ENCODE measurements around the gene SMTN. TPM values are rescaled to one million over a fixed set of nuclear protein-coding genes. Genes with fewer than 3 reads are reported as not detected.

SMTN gene
- 736 TPM for total RNA-seq (ENCODE audit: unreplicated experiment)
- long read RNA-seq, transcript SMTN-201 (21 exons, 3,295 nt) = major isoform, 208 of 295 reads
- long read RNA-seq, partial matches to known transcripts = 34 of 295 reads
- long read RNA-seq, other reads (novel, unspliced or antisense) = 53 of 295 reads

GRCh38 chr22:31080848-31081649 is at the start of gene SMTN:
SMTN (plus strand) TSS chr22:31081318; CDS start chr22:31083259, 1,941 bp downstream.
- peak; percentile 94 for DNase-seq (ENCODE audit: low spot score)
- peak within 1 kb of the TSS; percentile 99 for H3K4me3 Mint-ChIP-seq (ENCODE audit: unreplicated experiment)
- peak within 1 kb of the TSS; percentile 96 for H3K27ac Mint-ChIP-seq (ENCODE audit: unreplicated experiment)
- H3K27me3 Mint-ChIP-seq (ENCODE audit: unreplicated experiment) = peaks cover 16% of the 10 kb centered on the region
- TF ChIP-seq CTCF (IDR thresholded peaks at IDR 0.05; ENCODE audit: unreplicated experiment) = no peak
- no peaks in the 10 kb centered on the region for H3K9me3 Mint-ChIP-seq (ENCODE audit: unreplicated experiment)
- peaks cover 29% of the 10 kb centered on the region for H3K36me3 Mint-ChIP-seq (ENCODE audit: low read depth, unreplicated experiment)
- peaks cover 52% of the 10 kb centered on the region for H3K4me1 Mint-ChIP-seq (ENCODE audit: unreplicated experiment)

- DNase-seq (ENCODE audit: low spot score) = no peak
- no peaks in the 10 kb centered on the region for H3K36me3 Mint-ChIP-seq (ENCODE audit: low read depth, unreplicated experiment)
- no peak overlapping the region for H3K27ac Mint-ChIP-seq (ENCODE audit: unreplicated experiment)
- H3K4me1 Mint-ChIP-seq (ENCODE audit: unreplicated experiment) = no peaks in the 10 kb centered on the region
- H3K27me3 Mint-ChIP-seq (ENCODE audit: unreplicated experiment) = no peaks in the 10 kb centered on the region
- no peak for TF ChIP-seq CTCF (IDR thresholded peaks at IDR 0.05; ENCODE audit: unreplicated experiment)
- H3K9me3 Mint-ChIP-seq (ENCODE audit: unreplicated experiment) = no peaks in the 10 kb centered on the region
- H3K4me3 Mint-ChIP-seq (ENCODE audit: unreplicated experiment) = no peak overlapping the region
These were observed 44.2 kb upstream of the SMTN start for GRCh38 chr22:31036671-31037550.

GRCh38 chr22:31038686-31039085 is 42.4 kb upstream of the SMTN start:
- Mint-ChIP-seq H3K4me3 (ENCODE audit: unreplicated experiment) (no peak overlapping the region), H3K9me3 (ENCODE audit: unreplicated experiment) (no peaks in the 10 kb centered on the region), H3K4me1 (ENCODE audit: unreplicated experiment) (no peaks in the 10 kb centered on the region)

GRCh38 chr22:31039393-31039792 is 41.7 kb upstream of the SMTN start:
- no peak overlapping the region for H3K27ac Mint-ChIP-seq (ENCODE audit: unreplicated experiment)

More at GRCh38 chr22:31038686-31039085, 42.4 kb upstream of the SMTN start:
- no peak for TF ChIP-seq CTCF (IDR thresholded peaks at IDR 0.05; ENCODE audit: unreplicated experiment)
- no peak for DNase-seq (ENCODE audit: low spot score)
- Mint-ChIP-seq H3K27me3 (ENCODE audit: unreplicated experiment) (no peaks in the 10 kb centered on the region), H3K27ac (ENCODE audit: unreplicated experiment) (no peak overlapping the region), H3K36me3 (ENCODE audit: low read depth, unreplicated experiment) (no peaks in the 10 kb centered on the region)

More at GRCh38 chr22:31039393-31039792, 41.7 kb upstream of the SMTN start:
- H3K9me3 Mint-ChIP-seq (ENCODE audit: unreplicated experiment) = no peaks in the 10 kb centered on the region
- TF ChIP-seq CTCF (IDR thresholded peaks at IDR 0.05; ENCODE audit: unreplicated experiment) = no peak
- peaks cover 4% of the 10 kb centered on the region for H3K4me1 Mint-ChIP-seq (ENCODE audit: unreplicated experiment)
- no peak overlapping the region for H3K4me3 Mint-ChIP-seq (ENCODE audit: unreplicated experiment)
- DNase-seq (ENCODE audit: low spot score) = no peak
- H3K36me3 Mint-ChIP-seq (ENCODE audit: low read depth, unreplicated experiment) = no peaks in the 10 kb centered on the region
- H3K27me3 Mint-ChIP-seq (ENCODE audit: unreplicated experiment) = no peaks in the 10 kb centered on the region
